Liver (tissue), 9 donors: Measurements from ENCODE around the gene TBC1D10B. TPM values are rescaled to one million over a fixed set of nuclear protein-coding genes. Genes with fewer than 3 reads are reported as not detected.

Experiments
- DNase-seq: peaks from one replicate; pipeline ENCODE4 v3.0.0-alpha.2; 2017; ENCODE audit warnings: low spot score
- H3K27ac ChIP-seq, 2 donors: one replicate each; pipeline ENCODE4 v1.7.0; 2013; ENCODE audit warnings: inconsistent platforms in 2 of 2, low read length in 2 of 2, control low read depth in 1 of 2, low read depth in 1 of 2, mild to moderate bottlenecking in 1 of 2
- H3K27me3 ChIP-seq, 4 donors: one replicate each; pipeline versions ENCODE4 v1.6.1 to v1.7.0; 2013; ENCODE audit warnings: low read length in 3 of 4, inconsistent platforms in 1 of 4, mild to moderate bottlenecking in 1 of 4, moderate library complexity in 1 of 4; ENCODE audit not compliant: control insufficient read depth in 4 of 4, insufficient read depth in 4 of 4
- H3K36me3 ChIP-seq, 4 donors: one replicate each; pipeline versions ENCODE4 v1.6.1 to v1.7.0; 2013; ENCODE audit warnings: low read length in 3 of 4, mild to moderate bottlenecking in 3 of 4, low read depth in 1 of 4, moderate library complexity in 1 of 4; ENCODE audit not compliant: control insufficient read depth in 4 of 4, insufficient read depth in 3 of 4
- H3K4me1 ChIP-seq, 4 donors: one replicate each; pipeline versions ENCODE4 v1.6.1 to v1.7.0; 2013; ENCODE audit warnings: low read length in 3 of 4, mild to moderate bottlenecking in 3 of 4, moderate library complexity in 1 of 4; ENCODE audit not compliant: control insufficient read depth in 4 of 4, insufficient read depth in 4 of 4
- H3K4me3 ChIP-seq, 3 donors: one replicate each; pipeline versions ENCODE4 v1.6.1 to v1.7.0; 2013; ENCODE audit warnings: low read length in 3 of 3, control low read depth in 1 of 3, low read depth in 1 of 3, mild to moderate bottlenecking in 1 of 3
- H3K9ac ChIP-seq, 2 donors: one replicate each; pipeline ENCODE4 v1.7.0; 2013; ENCODE audit warnings: low read length in 2 of 2, mild to moderate bottlenecking in 2 of 2, moderate library complexity in 2 of 2, control low read depth in 1 of 2, low read depth in 1 of 2
- H3K9me3 ChIP-seq, 4 donors: one replicate each; pipeline versions ENCODE4 v1.6.1 to v1.7.0; 2013; ENCODE audit warnings: low read length in 3 of 4; ENCODE audit not compliant: control insufficient read depth in 4 of 4
- EGR1 ChIP-seq, 2 donors: IDR thresholded peaks; 2 replicates each; pipeline ENCODE4 v1.6.1; 2016 to 2018; ENCODE audit warnings: antibody characterized with exemption in 2 of 2, low read depth in 2 of 2
- FOXA1 ChIP-seq: IDR thresholded peaks from 2 replicates; pipeline ENCODE4 v1.6.1; 2016; ENCODE audit warnings: antibody characterized with exemption
- FOXA2 ChIP-seq: IDR thresholded peaks from 2 replicates; pipeline ENCODE4 v1.6.1; 2016; ENCODE audit warnings: antibody characterized with exemption
- GABPA ChIP-seq, 2 donors: IDR thresholded peaks in 1 of 2; conservative IDR thresholded peaks in 1 of 2; 2 replicates each; pipeline ENCODE4 v1.6.1; 2016; ENCODE audit warnings: antibody characterized with exemption in 2 of 2, mild to moderate bottlenecking in 1 of 2, moderate library complexity in 1 of 2
- HNF4A ChIP-seq, 2 donors: conservative IDR thresholded peaks; 2 replicates each; pipeline ENCODE4 v1.6.1; 2016; ENCODE audit warnings: antibody characterized with exemption in 2 of 2, mild to moderate bottlenecking in 2 of 2
- HNF4G ChIP-seq: IDR thresholded peaks from 2 replicates; pipeline ENCODE4 v1.6.1; 2016; ENCODE audit warnings: antibody characterized with exemption
- JUND ChIP-seq, 2 donors: IDR thresholded peaks; 2 replicates each; pipeline ENCODE4 v1.6.1; 2016; ENCODE audit warnings: antibody characterized with exemption in 2 of 2
- NR2F2 ChIP-seq: IDR thresholded peaks from 2 replicates; pipeline ENCODE4 v1.6.1; 2016; ENCODE audit warnings: antibody characterized with exemption
- RAD21 ChIP-seq, 2 donors: IDR thresholded peaks; 2 replicates each; pipeline ENCODE4 v1.6.1; 2016; ENCODE audit warnings: antibody characterized with exemption in 2 of 2, mild to moderate bottlenecking in 2 of 2
- RXRA ChIP-seq, 2 donors: IDR thresholded peaks; 2 replicates each; pipeline ENCODE4 v1.6.1; 2017 to 2018; ENCODE audit warnings: antibody characterized with exemption in 2 of 2, mild to moderate bottlenecking in 1 of 2
- SP1 ChIP-seq: IDR thresholded peaks from 2 replicates; pipeline ENCODE4 v1.6.1; 2018; ENCODE audit warnings: antibody characterized with exemption, mild to moderate bottlenecking
- TAF1 ChIP-seq: conservative IDR thresholded peaks from 2 replicates; pipeline ENCODE4 v1.6.1; 2016; ENCODE audit warnings: antibody characterized with exemption, mild to moderate bottlenecking
- YY1 ChIP-seq: IDR thresholded peaks from 2 replicates; pipeline ENCODE4 v1.6.1; 2016; ENCODE audit warnings: antibody characterized with exemption, mild to moderate bottlenecking
- WGBS: extraction: QIAGEN DNeasy Blood & Tissue Kit; methylation state at CpG from one replicate; pipeline ENCODE4 v1.1.7; 2013; 5-methylcytosine and 5-hydroxymethylcytosine counted together
- polyA plus RNA-seq, 2 donors: library from polyadenylated mRNA; stranded (reverse) in 1 of 2; unstranded in 1 of 2; fragments of 200-250 nt in 1 of 2; fragments of >200 nt in 1 of 2; fragmentation: Nextera tagmentation in 1 of 2; extraction: Ambion mirVana in 1 of 2; gene quantifications; one replicate each; pipeline versions ENCODE4 v1.2.1 to v1.2.3, GENCODE V29; 2013 to 2015
- total RNA-seq, 2 donors: library from RNA; depleted of rRNA; stranded (reverse); fragments of >200 nt; gene quantifications; one replicate each; pipeline ENCODE4 v1.2.3, GENCODE V29; 2014
- TF ChIP-seq, protein P1 (sequence below): IDR thresholded peaks from 2 replicates; pipeline ENCODE4 v1.6.1; 2016; ENCODE audit warnings: antibody characterized with exemption
- TF ChIP-seq, protein P2 (sequence below): IDR thresholded peaks from 2 replicates; pipeline ENCODE4 v1.6.1; 2016; ENCODE audit warnings: antibody characterized with exemption
- TF ChIP-seq, protein P3 (sequence below): IDR thresholded peaks from 2 replicates; pipeline ENCODE4 v1.6.1; 2016; ENCODE audit warnings: antibody characterized with exemption, mild to moderate bottlenecking
- TF ChIP-seq, protein P4 (sequence below): fragments of 150-350 bp; IDR thresholded peaks from 2 replicates; pipeline ENCODE4 v1.5.1; 2017; ENCODE audit warnings: improper control_type of control experiment, low read depth, low read length; ENCODE audit not compliant: missing input control
- TF ChIP-seq, protein P5 (sequence below): IDR thresholded peaks from 2 replicates; pipeline ENCODE4 v1.6.1; 2016; ENCODE audit warnings: antibody characterized with exemption
- donor health status: healthy.
- donor health status: healthy.
- donor health status: healthy.
- donor health status: healthy.
- donor health status: healthy.

The TBC1D10B gene
- total and polyA plus RNA-seq, 4 donors: 3.6 to 16.5 (median 12.6) TPM

DNA sequence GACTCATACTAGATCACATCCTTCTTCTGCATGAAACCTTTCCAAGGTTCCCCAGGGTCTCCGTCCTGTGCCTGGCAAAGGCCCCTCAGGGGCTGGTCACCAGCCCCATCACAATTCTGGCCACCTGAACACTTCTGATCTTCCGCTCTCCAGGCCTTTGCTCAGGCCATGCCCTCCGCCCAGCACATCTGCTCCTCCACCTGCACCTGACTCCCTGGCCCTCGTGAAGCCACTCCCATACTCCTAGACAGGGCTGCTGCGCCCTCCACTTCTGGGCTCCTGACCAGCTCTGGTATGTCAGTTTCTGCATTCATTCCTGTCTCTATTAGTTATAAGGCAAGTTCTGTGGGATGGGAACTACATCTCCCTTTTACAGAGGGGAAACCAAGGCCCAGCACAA is 2.4 kb upstream of the TBC1D10B start:
- no peak for DNase-seq
- WGBS: 92% methylated on average over 5 of the region's 5 CpGs
- TF ChIP-seq SP1: no peak
- TF ChIP-seq GABPA (IDR thresholded peaks at IDR 0.05 in 1 of 2, conservative IDR thresholded peaks at IDR 0.05 in 1 of 2): no peak
- TF ChIP-seq, protein P1, sequence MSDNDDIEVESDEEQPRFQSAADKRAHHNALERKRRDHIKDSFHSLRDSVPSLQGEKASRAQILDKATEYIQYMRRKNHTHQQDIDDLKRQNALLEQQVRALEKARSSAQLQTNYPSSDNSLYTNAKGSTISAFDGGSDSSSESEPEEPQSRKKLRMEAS: no peak
- TF ChIP-seq NR2F2: no peak
- no peak for TF ChIP-seq FOXA1
- TF ChIP-seq, protein P2, sequence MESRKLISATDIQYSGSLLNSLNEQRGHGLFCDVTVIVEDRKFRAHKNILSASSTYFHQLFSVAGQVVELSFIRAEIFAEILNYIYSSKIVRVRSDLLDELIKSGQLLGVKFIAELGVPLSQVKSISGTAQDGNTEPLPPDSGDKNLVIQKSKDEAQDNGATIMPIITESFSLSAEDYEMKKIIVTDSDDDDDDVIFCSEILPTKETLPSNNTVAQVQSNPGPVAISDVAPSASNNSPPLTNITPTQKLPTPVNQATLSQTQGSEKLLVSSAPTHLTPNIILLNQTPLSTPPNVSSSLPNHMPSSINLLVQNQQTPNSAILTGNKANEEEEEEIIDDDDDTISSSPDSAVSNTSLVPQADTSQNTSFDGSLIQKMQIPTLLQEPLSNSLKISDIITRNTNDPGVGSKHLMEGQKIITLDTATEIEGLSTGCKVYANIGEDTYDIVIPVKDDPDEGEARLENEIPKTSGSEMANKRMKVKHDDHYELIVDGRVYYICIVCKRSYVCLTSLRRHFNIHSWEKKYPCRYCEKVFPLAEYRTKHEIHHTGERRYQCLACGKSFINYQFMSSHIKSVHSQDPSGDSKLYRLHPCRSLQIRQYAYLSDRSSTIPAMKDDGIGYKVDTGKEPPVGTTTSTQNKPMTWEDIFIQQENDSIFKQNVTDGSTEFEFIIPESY: no peak
- TF ChIP-seq HNF4A (conservative IDR thresholded peaks at IDR 0.05): no peak
- TF ChIP-seq JUND (IDR thresholded peaks at IDR 0.05): no peak
- TF ChIP-seq, protein P3, sequence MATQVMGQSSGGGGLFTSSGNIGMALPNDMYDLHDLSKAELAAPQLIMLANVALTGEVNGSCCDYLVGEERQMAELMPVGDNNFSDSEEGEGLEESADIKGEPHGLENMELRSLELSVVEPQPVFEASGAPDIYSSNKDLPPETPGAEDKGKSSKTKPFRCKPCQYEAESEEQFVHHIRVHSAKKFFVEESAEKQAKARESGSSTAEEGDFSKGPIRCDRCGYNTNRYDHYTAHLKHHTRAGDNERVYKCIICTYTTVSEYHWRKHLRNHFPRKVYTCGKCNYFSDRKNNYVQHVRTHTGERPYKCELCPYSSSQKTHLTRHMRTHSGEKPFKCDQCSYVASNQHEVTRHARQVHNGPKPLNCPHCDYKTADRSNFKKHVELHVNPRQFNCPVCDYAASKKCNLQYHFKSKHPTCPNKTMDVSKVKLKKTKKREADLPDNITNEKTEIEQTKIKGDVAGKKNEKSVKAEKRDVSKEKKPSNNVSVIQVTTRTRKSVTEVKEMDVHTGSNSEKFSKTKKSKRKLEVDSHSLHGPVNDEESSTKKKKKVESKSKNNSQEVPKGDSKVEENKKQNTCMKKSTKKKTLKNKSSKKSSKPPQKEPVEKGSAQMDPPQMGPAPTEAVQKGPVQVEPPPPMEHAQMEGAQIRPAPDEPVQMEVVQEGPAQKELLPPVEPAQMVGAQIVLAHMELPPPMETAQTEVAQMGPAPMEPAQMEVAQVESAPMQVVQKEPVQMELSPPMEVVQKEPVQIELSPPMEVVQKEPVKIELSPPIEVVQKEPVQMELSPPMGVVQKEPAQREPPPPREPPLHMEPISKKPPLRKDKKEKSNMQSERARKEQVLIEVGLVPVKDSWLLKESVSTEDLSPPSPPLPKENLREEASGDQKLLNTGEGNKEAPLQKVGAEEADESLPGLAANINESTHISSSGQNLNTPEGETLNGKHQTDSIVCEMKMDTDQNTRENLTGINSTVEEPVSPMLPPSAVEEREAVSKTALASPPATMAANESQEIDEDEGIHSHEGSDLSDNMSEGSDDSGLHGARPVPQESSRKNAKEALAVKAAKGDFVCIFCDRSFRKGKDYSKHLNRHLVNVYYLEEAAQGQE: no peak
- TF ChIP-seq, protein P4, sequence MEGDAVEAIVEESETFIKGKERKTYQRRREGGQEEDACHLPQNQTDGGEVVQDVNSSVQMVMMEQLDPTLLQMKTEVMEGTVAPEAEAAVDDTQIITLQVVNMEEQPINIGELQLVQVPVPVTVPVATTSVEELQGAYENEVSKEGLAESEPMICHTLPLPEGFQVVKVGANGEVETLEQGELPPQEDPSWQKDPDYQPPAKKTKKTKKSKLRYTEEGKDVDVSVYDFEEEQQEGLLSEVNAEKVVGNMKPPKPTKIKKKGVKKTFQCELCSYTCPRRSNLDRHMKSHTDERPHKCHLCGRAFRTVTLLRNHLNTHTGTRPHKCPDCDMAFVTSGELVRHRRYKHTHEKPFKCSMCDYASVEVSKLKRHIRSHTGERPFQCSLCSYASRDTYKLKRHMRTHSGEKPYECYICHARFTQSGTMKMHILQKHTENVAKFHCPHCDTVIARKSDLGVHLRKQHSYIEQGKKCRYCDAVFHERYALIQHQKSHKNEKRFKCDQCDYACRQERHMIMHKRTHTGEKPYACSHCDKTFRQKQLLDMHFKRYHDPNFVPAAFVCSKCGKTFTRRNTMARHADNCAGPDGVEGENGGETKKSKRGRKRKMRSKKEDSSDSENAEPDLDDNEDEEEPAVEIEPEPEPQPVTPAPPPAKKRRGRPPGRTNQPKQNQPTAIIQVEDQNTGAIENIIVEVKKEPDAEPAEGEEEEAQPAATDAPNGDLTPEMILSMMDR: no peak
- no peak for TF ChIP-seq RAD21 (IDR thresholded peaks at IDR 0.05)
- TF ChIP-seq RXRA (IDR thresholded peaks at IDR 0.05): no peak
- no peak for TF ChIP-seq HNF4G
- TF ChIP-seq EGR1 (IDR thresholded peaks at IDR 0.05; ENCODE audit: low read depth in 2 of 2): no peak
- TF ChIP-seq TAF1: no peak
- no peak for TF ChIP-seq YY1
- TF ChIP-seq, protein P5, sequence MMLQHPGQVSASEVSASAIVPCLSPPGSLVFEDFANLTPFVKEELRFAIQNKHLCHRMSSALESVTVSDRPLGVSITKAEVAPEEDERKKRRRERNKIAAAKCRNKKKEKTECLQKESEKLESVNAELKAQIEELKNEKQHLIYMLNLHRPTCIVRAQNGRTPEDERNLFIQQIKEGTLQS: no peak
- TF ChIP-seq FOXA2: no peak

More for the DNA sequence above, 2.4 kb upstream of the TBC1D10B start:
- Histone ChIP-seq H3K27ac (no peak overlapping the region), H3K4me1 (peaks cover 0 to 26% (median 20%) of the 10 kb centered on the region in 4 donors), H3K36me3 (no peaks in the 10 kb centered on the region), H3K4me3 (no peak overlapping the region), H3K9me3 (no peaks in the 10 kb centered on the region), H3K9ac (no peak overlapping the region), H3K27me3 (no peaks in the 10 kb centered on the region)
